Stomach (tissue), 9 donors: ENCODE measurements around the gene MUC5AC. TPM values are rescaled to one million over a fixed set of nuclear protein-coding genes. Genes with fewer than 3 reads are reported as not detected.
"Not testable (repeated sequence)": the region's sequence is repeated elsewhere in the genome, so short reads cannot be mapped to it uniquely, and the experiment has no call there.

ENCODE experiments used
- DNase-seq, 2 donors: peaks; one replicate each; pipeline versions ENCODE4 v3.0.0 to v3.0.0-alpha.2; 2013 to 2019
- H3K27ac ChIP-seq, 5 donors: fragments of 200-600 bp in 4 of 5; sonication (generic) in 4 of 5; one replicate each; pipeline ENCODE4 v1.5.1; 2013 to 2019; ENCODE audit warnings: mild to moderate bottlenecking in 1 of 5, moderate library complexity in 1 of 5
- H3K27me3 ChIP-seq, 3 donors: fragments of 200-600 bp; sonication (generic); one replicate each; pipeline ENCODE4 v1.5.1; 2017 to 2019; ENCODE audit warnings: mixed run types in 1 of 3
- H3K36me3 ChIP-seq, 4 donors: fragments of 200-600 bp; sonication (generic); 1 replicate in 3 of 4; 2 replicates in 1 of 4; pipeline ENCODE4 v1.5.1; 2016 to 2019
- H3K4me1 ChIP-seq, 4 donors: fragments of 200-600 bp; sonication (generic); one replicate each; pipeline ENCODE4 v1.5.1; 2016 to 2019
- H3K4me3 ChIP-seq, 4 donors: fragments of 200-600 bp; sonication (generic) in 3 of 4; one replicate each; pipeline ENCODE4 v1.5.1; 2016 to 2019; ENCODE audit warnings: mild to moderate bottlenecking in 1 of 4
- H3K9me3 ChIP-seq, 4 donors: fragments of 200-600 bp; sonication (generic); one replicate each; pipeline ENCODE4 v1.5.1; 2016 to 2019
- CTCF ChIP-seq, 7 experiments: fragments of 450-650 bp in 4 of 7; fragments of 200-600 bp in 3 of 7; sonication (generic) in 3 of 7; IDR thresholded peaks; one replicate each; pipeline ENCODE4 v1.5.1; 2016 to 2019; ENCODE audit warnings: antibody characterized with exemption in 7 of 7, control low read depth in 2 of 7, mild to moderate bottlenecking in 1 of 7
- EP300 ChIP-seq: sonication (generic); formaldehyde crosslinking; IDR thresholded peaks from one replicate; pipeline ENCODE4 v1.6.1; 2017; ENCODE audit warnings: antibody characterized with exemption
- POLR2A ChIP-seq, 4 donors: fragments of 450-650 bp; IDR thresholded peaks; one replicate each; pipeline ENCODE4 v1.6.1; 2016; ENCODE audit warnings: antibody characterized with exemption in 4 of 4, control low read depth in 2 of 4, mild to moderate bottlenecking in 1 of 4, moderate library complexity in 1 of 4
- POLR2AphosphoS5 ChIP-seq, 3 donors: sonication (generic); formaldehyde crosslinking; IDR thresholded peaks; one replicate each; pipeline ENCODE4 v1.6.1; 2016; ENCODE audit warnings: antibody characterized with exemption in 3 of 3
- WGBS, 5 donors: extraction: QIAGEN DNeasy Blood & Tissue Kit in 3 of 5; methylation state at CpG; one replicate each; pipeline versions ENCODE4 v1.1.5 to v1.1.7; 2013 to 2018; 5-methylcytosine and 5-hydroxymethylcytosine counted together
- intact Hi-C: fragments of 100-400 bp; cut with DNase I; formaldehyde crosslinking; loops from one replicate; pipeline ENCODE4 v1.15.1; 2023; ENCODE audit warnings: low total_unique reads
- polyA plus RNA-seq, 3 donors: library from polyadenylated mRNA; stranded (reverse); fragments of 200-250 nt; gene quantifications; one replicate each; pipeline ENCODE4 v1.2.3, GENCODE V29; 2013
- total RNA-seq, 5 donors: library from RNA; depleted of rRNA; stranded (reverse); fragments of >200 nt; gene quantifications; one replicate each; pipeline versions ENCODE4 v1.1.0 to v1.2.3, GENCODE V29; 2014 to 2016
- donor health status: healthy with polysubstance abuse.
- donor health status: Bipolar disorder and iron deficiency.
- donor health status: healthy.

Gene MUC5AC
- total and polyA plus RNA-seq, 8 donors, result 2.0 to 1,253 (median 171) TPM

- Histone ChIP-seq H3K4me1 (peaks cover 0 to 15% (median 0%) of the 10 kb centered on the region in 4 donors), H3K27me3 (peaks cover 0 to 42% (median 0%) of the 10 kb centered on the region in 3 donors), H3K27ac (no peak overlapping the region), H3K9me3 (peaks cover 4 to 43% (median 34%) of the 10 kb centered on the region in 4 donors), H3K36me3 (no peaks in the 10 kb centered on the region), H3K4me3 (no peak overlapping the region)
- intact Hi-C loops, result no loop called here
- DNase-seq, result no peak
- 88 to 95% (median 90%) methylated on average over 16 to 17 of the region's 17 CpGs for WGBS, 5 donors
- TF ChIP-seq CTCF (IDR thresholded peaks at IDR 0.05), result no peak
- no peak for TF ChIP-seq POLR2AphosphoS5 (IDR thresholded peaks at IDR 0.05)
- TF ChIP-seq POLR2A (IDR thresholded peaks at IDR 0.05), result no peak
- TF ChIP-seq EP300, result no peak
Measured at GRCh38 chr11:1209371-1210057, 51.8 kb downstream of the MUC5AC start.

DNA sequence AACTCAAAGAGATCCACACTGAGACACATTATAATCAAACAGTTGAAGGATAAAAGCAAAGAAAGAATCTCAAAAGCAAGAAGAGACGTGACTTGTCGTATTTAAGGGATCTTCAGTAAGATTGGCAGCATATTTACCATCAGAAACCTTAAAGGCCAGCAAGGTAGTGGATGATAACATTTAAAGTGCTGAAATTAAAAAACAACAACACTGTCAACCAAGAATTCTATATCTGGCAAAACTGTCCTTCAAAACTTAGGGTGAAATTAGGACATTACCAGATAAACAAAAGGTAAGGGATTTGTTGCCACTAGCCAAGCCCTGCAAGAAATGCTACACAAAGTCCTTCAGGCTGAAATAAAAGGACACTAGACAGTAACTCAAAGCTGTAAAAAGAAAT is 54.1 kb downstream of the MUC5AC start:
- TF ChIP-seq POLR2A (IDR thresholded peaks at IDR 0.05) (no peak), CTCF (IDR thresholded peaks at IDR 0.05) (no peak), POLR2AphosphoS5 (IDR thresholded peaks at IDR 0.05) (no peak), EP300 (no peak)
- H3K4me1 ChIP-seq, result peaks cover 0 to 15% (median 0%) of the 10 kb centered on the region in 4 donors
- H3K4me3 ChIP-seq, result no peak overlapping the region
- 84 to 94% (median 87%) methylated on average over 2 of the region's 2 CpGs for WGBS, 5 donors
- H3K27ac ChIP-seq, result no peak overlapping the region
- H3K27me3 ChIP-seq, result peaks cover 0 to 21% (median 0%) of the 10 kb centered on the region in 3 donors
- H3K36me3 ChIP-seq, result no peaks in the 10 kb centered on the region
- intact Hi-C loops, result no loop called here
- H3K9me3 ChIP-seq, result peaks cover 4 to 43% (median 34%) of the 10 kb centered on the region in 4 donors
- DNase-seq, result no peak

GRCh38 chr11:1215826-1216225 is 58.1 kb downstream of the MUC5AC start:
- intact Hi-C loops, DNase-seq, H3K36me3 ChIP-seq, H3K4me3 ChIP-seq, H3K27ac ChIP-seq: not testable (repeated sequence)
- peaks cover 4 to 28% (median 21%) of the 10 kb centered on the region in 4 donors for H3K9me3 ChIP-seq
- H3K27me3 ChIP-seq, result peaks cover 0 to 28% (median 13%) of the 10 kb centered on the region in 3 donors
- H3K4me1 ChIP-seq, result peaks cover 0 to 17% (median 8%) of the 10 kb centered on the region in 4 donors
- 72 to 94% (median 88%) methylated on average over 8 of the region's 8 CpGs for WGBS, 5 donors

- no peak overlapping the region for H3K27ac ChIP-seq
- no peaks in the 10 kb centered on the region for H3K36me3 ChIP-seq
- H3K27me3 ChIP-seq, result peaks cover 0 to 41% (median 15%) of the 10 kb centered on the region in 3 donors
- no peak overlapping the region for H3K4me3 ChIP-seq
- peaks cover 0 to 15% (median 8%) of the 10 kb centered on the region in 4 donors for H3K9me3 ChIP-seq
- WGBS, 5 donors, result 83 to 92% (median 87%) methylated on average over 17 of the region's 17 CpGs
- intact Hi-C loops, result no loop called here
- H3K4me1 ChIP-seq, result peaks cover 0 to 20% (median 12%) of the 10 kb centered on the region in 4 donors
- TF ChIP-seq CTCF (IDR thresholded peaks at IDR 0.05) (no peak), POLR2A (IDR thresholded peaks at IDR 0.05) (no peak), POLR2AphosphoS5 (IDR thresholded peaks at IDR 0.05) (no peak), EP300 (no peak)
- DNase-seq, result no peak
Measured at GRCh38 chr11:1217151-1217550, 59.4 kb downstream of the MUC5AC start.

DNA sequence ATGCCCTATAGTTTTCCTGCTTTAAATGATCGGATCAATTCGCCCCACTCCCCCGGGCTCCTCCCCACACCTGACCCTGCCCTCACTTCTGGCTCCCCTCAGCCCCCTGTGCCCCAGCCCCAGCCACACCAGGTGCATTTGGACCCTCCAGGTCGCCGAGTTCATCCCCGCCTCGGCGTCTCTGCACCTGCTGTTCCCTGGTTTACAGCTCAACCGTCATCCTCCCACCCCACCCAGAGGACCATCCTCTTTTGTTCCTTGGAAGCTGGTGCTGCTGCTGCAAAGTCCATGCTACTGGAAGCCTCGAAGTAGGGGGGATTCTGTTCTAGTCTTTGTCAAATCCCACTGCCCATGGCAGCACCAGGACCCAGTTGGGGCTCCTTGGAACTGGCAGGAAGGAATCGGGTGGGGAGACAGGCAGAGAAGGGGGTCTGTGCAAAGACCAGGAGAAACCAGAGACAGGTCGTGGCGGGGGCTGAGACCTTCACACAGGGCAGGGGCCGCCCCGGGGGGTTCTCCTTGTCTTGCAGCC is 60.6 kb downstream of the MUC5AC start:
- no peak for DNase-seq
- 74 to 86% (median 82%) methylated on average over 15 of the region's 15 CpGs for WGBS, 5 donors
- H3K4me3 ChIP-seq, result no peak overlapping the region
- TF ChIP-seq POLR2AphosphoS5 (IDR thresholded peaks at IDR 0.05), result no peak
- no peak for TF ChIP-seq EP300
- no peak for TF ChIP-seq POLR2A (IDR thresholded peaks at IDR 0.05)
- no peak for TF ChIP-seq CTCF (IDR thresholded peaks at IDR 0.05)
- intact Hi-C loops, result no loop called here
- peaks cover 2 to 53% (median 23%) of the 10 kb centered on the region in 3 donors for H3K27me3 ChIP-seq
- H3K36me3 ChIP-seq, result no peaks in the 10 kb centered on the region
- H3K27ac ChIP-seq, result no peak overlapping the region
- H3K9me3 ChIP-seq, result peaks cover 0 to 3% (median under 1%) of the 10 kb centered on the region in 4 donors
- peaks cover 0 to 32% (median 23%) of the 10 kb centered on the region in 4 donors for H3K4me1 ChIP-seq
